MCF 10A (cell line): ENCODE data around the gene ADNP. TPM values are rescaled to one million over a fixed set of nuclear protein-coding genes. Genes with fewer than 3 reads are reported as not detected.
"Not testable (repeated sequence)": the region's sequence is repeated elsewhere in the genome, so short reads cannot be mapped to it uniquely, and the experiment has no call there.

Source experiments
- BruUV-seq: library from RNA; stranded (reverse); fragments of 400-500 nt; replicated peaks from 2 replicates; lab custom pipeline; 2021; lab: Mats Ljungman, UMichigan
- CTCF ChIA-PET: fragments of 300-600 bp; sonication (Branson Sonifier 250); formaldehyde crosslinking; extraction: SDS; loops from one replicate; lab custom pipeline; 2021; ENCODE audit warnings: antibody characterized with exemption, inconsistent platforms; lab: Yijun Ruan, JAX
- POLR2A ChIA-PET: fragments of 300-600, 350-650 bp; sonication (Branson Sonifier 250); formaldehyde crosslinking; extraction: SDS; loops from one replicate; lab custom pipeline; 2020; ENCODE audit warnings: antibody characterized with exemption, inconsistent platforms; lab: Yijun Ruan, JAX
- DNase-seq: peaks from one replicate; pipeline ENCODE4 v3.0.0-alpha.2; 2018; ENCODE audit not compliant: unreplicated experiment
- H3K27ac Mint-ChIP-seq: one replicate; pipeline ENCODE4 v1.8.0; 2022; ENCODE audit warnings: mild to moderate bottlenecking, low read depth, mixed read lengths; ENCODE audit not compliant: unreplicated experiment
- H3K27me3 Mint-ChIP-seq: one replicate; pipeline ENCODE4 v1.8.0; 2022; ENCODE audit warnings: mixed read lengths; ENCODE audit not compliant: insufficient read depth, unreplicated experiment
- H3K36me3 Mint-ChIP-seq: one replicate; pipeline ENCODE4 v1.8.0; 2022; ENCODE audit warnings: mild to moderate bottlenecking, moderate library complexity, mixed read lengths; ENCODE audit not compliant: insufficient read depth, unreplicated experiment
- H3K4me1 Mint-ChIP-seq: one replicate; pipeline ENCODE4 v1.8.0; 2022; ENCODE audit warnings: mixed read lengths; ENCODE audit not compliant: insufficient read depth, unreplicated experiment
- H3K4me3 Mint-ChIP-seq: one replicate; pipeline ENCODE4 v1.8.0; 2022; ENCODE audit warnings: mild to moderate bottlenecking, moderate library complexity, mixed read lengths; ENCODE audit not compliant: unreplicated experiment
- H3K9me3 Mint-ChIP-seq: one replicate; pipeline ENCODE4 v1.8.0; 2022; ENCODE audit warnings: mixed read lengths; ENCODE audit not compliant: unreplicated experiment
- intact Hi-C: fragments of 100-400 bp; cut with micrococcal nuclease; formaldehyde crosslinking; loops from 2 replicates; pipeline ENCODE4 v1.14.1; 2022
- total RNA-seq: library from RNA; stranded (reverse); gene quantifications from 2 replicates; pipeline ENCODE4 v1.2.3, GENCODE V29; 2022
- TF ChIP-seq, protein P1 (sequence below): fragments of 200-600 bp; IDR thresholded peaks from one replicate; pipeline ENCODE4 v1.8.0; 2022; ENCODE audit warnings: antibody characterized with exemption, mild to moderate bottlenecking; ENCODE audit not compliant: unreplicated experiment

The ADNP gene
- total RNA-seq, 1 experiment from 2014 or later = 77.5 TPM

DNA sequence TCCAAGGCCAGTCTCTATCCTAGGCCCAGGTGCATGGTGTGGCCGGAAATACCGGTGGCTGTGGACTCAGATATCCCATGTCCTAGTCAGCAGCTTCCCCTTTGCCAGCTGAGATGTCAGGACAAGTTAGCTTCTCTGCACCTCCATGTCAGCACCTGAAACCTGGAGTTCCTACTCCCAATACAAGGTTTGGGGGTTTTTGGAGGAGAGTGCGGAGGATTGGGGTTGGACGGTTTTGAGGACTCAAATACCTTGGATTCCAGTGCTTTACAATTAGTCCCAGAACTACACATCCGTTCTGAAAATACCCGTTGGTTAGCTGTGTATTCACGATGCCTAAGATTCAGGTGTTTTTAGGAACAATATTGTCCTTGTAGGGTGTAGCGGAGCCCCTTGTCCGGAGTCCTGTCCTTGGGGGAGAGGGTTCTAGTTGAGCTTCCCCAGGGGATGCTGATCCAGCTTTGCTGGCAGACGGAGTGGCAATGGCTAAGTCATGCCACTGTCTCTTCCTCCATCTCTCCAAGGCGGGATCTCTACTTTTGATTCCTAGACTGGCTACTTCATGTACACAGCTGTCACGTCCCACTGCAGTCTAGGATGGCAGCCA is 45.0 kb downstream of the ADNP start:
- no peak overlapping the region for H3K27ac Mint-ChIP-seq
- TF ChIP-seq, protein P1, sequence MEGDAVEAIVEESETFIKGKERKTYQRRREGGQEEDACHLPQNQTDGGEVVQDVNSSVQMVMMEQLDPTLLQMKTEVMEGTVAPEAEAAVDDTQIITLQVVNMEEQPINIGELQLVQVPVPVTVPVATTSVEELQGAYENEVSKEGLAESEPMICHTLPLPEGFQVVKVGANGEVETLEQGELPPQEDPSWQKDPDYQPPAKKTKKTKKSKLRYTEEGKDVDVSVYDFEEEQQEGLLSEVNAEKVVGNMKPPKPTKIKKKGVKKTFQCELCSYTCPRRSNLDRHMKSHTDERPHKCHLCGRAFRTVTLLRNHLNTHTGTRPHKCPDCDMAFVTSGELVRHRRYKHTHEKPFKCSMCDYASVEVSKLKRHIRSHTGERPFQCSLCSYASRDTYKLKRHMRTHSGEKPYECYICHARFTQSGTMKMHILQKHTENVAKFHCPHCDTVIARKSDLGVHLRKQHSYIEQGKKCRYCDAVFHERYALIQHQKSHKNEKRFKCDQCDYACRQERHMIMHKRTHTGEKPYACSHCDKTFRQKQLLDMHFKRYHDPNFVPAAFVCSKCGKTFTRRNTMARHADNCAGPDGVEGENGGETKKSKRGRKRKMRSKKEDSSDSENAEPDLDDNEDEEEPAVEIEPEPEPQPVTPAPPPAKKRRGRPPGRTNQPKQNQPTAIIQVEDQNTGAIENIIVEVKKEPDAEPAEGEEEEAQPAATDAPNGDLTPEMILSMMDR = no peak
- H3K36me3 Mint-ChIP-seq = peaks cover 49% of the 10 kb centered on the region
- H3K9me3 Mint-ChIP-seq = no peaks in the 10 kb centered on the region
- DNase-seq = no peak
- intact Hi-C loops = loop anchor here (5.0 kb wide), 1 partner anchor 69 kb away; no protein-coding TSS in a partner anchor
- H3K27me3 Mint-ChIP-seq = no peaks in the 10 kb centered on the region
- CTCF ChIA-PET = interaction anchor here (0.6 to 2.4 kb wide), 7 partner anchors 9 to 100 kb away, joined by 3 to 13 read pairs (median 4); partner anchors contain the start of gene BCAS4
- no peaks in the 10 kb centered on the region for H3K4me1 Mint-ChIP-seq
- H3K4me3 Mint-ChIP-seq = no peak overlapping the region
- BruUV-seq = no TSS peak
- POLR2A ChIA-PET = interaction anchor here (0.9 to 1.4 kb wide), 4 partner anchors 14 to 39 kb away, joined by 3 to 7 read pairs (median 4); no protein-coding TSS in a partner anchor

DNA sequence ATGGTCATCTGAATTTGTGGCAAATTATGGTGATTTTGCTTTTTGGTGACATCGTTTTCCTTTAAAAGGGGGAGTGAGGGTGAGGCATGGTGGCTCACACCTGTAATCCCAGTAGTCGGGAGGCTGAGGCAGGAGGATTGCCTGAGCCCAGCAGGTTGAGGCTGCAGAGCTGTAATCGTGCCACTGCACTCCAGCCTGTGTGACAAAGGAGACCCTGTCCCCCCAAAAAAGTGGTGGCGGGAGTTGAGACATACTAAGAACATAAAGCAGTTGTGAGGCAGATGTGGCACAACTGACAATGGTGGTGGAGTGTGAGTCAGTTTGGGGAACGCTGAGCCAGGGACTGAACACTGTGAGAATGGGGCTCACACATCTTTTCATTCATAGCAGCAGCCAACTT is 45.5 kb downstream of the ADNP start:
- Mint-ChIP-seq H3K36me3 (peaks cover 44% of the 10 kb centered on the region), H3K27ac (no peak overlapping the region), H3K4me3 (no peak overlapping the region), H3K4me1 (no peaks in the 10 kb centered on the region), H3K9me3 (no peaks in the 10 kb centered on the region), H3K27me3 (no peaks in the 10 kb centered on the region)
- BruUV-seq = no TSS peak
- DNase-seq = no peak
- intact Hi-C loops = loop anchor here (5.0 kb wide), 1 partner anchor 68 kb away; no protein-coding TSS in a partner anchor
- ChIA-PET POLR2A (interaction anchor here (0.9 to 1.7 kb wide), 5 partner anchors 15 to 38 kb away, joined by 3 to 7 read pairs (median 5); no protein-coding TSS in a partner anchor), CTCF (interaction anchor here (0.6 to 2.4 kb wide), 8 partner anchors 8 to 101 kb away, joined by 3 to 13 read pairs (median 4); partner anchors contain the start of gene BCAS4)
- TF ChIP-seq, protein P1 = no peak

DNA sequence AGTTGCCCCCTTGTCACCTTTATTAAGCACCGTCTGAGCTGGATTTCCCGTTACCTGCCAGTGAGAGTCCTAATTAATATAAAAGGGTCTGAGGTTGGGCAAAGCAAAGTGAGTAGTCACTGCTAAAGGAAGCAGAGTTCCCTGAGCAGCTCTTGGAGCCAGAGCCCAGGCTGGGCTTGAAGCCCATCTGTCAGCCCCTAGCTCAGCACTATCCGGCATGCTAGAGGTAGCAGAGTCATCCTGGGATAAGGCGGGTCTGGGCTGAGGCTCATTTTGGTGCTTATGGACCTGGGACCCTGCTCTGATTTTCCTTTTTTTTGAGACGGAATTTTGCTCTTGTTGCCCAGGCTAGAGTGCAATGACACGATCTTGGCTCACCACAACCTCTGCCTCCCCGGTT is 46.2 kb downstream of the ADNP start:
- no peak for DNase-seq
- TF ChIP-seq, protein P1 = no peak
- H3K36me3 Mint-ChIP-seq = peaks cover 37% of the 10 kb centered on the region
- no TSS peak for BruUV-seq
- POLR2A ChIA-PET = interaction anchor here (0.6 to 1.7 kb wide), 8 partner anchors 9 to 680 kb away, joined by 3 to 8 read pairs (median 4); no protein-coding TSS in a partner anchor
- intact Hi-C loops = loop anchor here (5.0 kb wide), 1 partner anchor 68 kb away; no protein-coding TSS in a partner anchor
- H3K27me3 Mint-ChIP-seq = no peaks in the 10 kb centered on the region
- no peaks in the 10 kb centered on the region for H3K4me1 Mint-ChIP-seq
- CTCF ChIA-PET = interaction anchor here (0.5 to 2.4 kb wide), 7 partner anchors 9 to 44 kb away, joined by 3 to 13 read pairs (median 4); no protein-coding TSS in a partner anchor
- no peak overlapping the region for H3K27ac Mint-ChIP-seq
- H3K4me3 Mint-ChIP-seq = no peak overlapping the region
- no peaks in the 10 kb centered on the region for H3K9me3 Mint-ChIP-seq

DNA sequence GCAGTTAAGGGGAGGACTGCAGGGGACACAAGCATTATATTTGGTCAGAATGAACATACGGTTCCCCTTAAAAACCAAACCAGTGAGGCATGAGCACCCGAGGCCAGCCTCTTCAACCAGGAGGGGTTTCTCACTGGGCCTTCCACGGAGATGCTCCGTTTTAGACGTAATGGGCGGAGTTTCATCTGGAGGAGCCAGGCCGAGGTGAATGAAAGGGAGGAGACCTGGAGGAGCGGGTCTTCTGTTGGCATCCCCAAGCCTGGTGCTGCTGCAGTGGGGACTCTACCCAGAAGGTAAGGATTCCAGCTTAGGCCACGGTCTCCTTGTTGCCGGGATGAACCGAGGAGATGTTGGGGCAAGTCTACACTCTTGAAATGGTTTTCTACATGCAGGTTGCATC is 47.4 kb downstream of the ADNP start:
- no TSS peak for BruUV-seq
- H3K4me3 Mint-ChIP-seq = no peak overlapping the region
- H3K4me1 Mint-ChIP-seq = no peaks in the 10 kb centered on the region
- TF ChIP-seq, protein P1 = no peak
- intact Hi-C loops = no loop called here
- no peaks in the 10 kb centered on the region for H3K27me3 Mint-ChIP-seq
- no peak for DNase-seq
- ChIA-PET CTCF (interaction anchor here (0.6 to 2.4 kb wide), 7 partner anchors 21 to 48 kb away, joined by 3 to 13 read pairs (median 3); no protein-coding TSS in a partner anchor), POLR2A (interaction anchor here (0.7 to 2.0 kb wide), 7 partner anchors 11 to 529 kb away, joined by 3 to 8 read pairs (median 3); partner anchors contain the start of genes ADNP, DPM1 and MOCS3)
- H3K36me3 Mint-ChIP-seq = peaks cover 24% of the 10 kb centered on the region
- no peaks in the 10 kb centered on the region for H3K9me3 Mint-ChIP-seq
- no peak overlapping the region for H3K27ac Mint-ChIP-seq

DNA sequence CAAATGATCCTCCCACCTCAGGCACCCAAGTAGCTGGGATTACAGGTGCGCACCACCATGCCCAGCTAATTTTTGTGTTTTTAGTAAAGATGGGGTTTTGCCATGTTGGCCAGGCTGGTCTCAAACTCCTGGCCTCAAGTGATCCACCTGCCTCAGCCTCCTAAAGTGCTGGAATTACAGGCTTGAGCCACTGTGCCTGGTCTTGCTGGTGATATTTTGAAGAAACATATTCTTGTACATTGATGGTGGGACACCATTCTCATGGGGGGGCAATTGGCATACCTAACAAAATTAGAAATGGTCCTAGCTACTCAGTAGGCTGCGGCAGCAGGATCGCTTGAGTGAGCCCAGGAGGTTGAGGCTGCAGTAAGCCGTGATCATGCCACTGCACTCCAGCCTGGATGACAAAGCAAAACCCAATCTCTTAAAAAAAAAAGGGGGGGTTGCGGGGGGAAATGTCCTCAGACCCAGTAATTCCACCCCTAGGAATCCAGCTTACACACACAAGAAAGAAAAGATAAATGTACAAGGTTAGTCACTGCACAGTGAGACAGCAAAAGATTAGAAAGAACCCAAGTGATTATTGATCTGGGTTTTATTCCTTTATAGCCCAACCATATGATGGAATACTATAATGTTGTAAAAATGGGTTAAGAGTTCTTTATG is 49.3 kb downstream of the ADNP start:
- BruUV-seq, H3K4me1 Mint-ChIP-seq, H3K9me3 Mint-ChIP-seq, H3K4me3 Mint-ChIP-seq, DNase-seq, H3K27ac Mint-ChIP-seq, intact Hi-C loops, H3K27me3 Mint-ChIP-seq: not testable (repeated sequence)
- ChIA-PET CTCF (interaction anchor here (0.5 to 0.8 kb wide), 6 partner anchors 12 to 425 kb away, joined by 3 to 6 read pairs (median 3); no protein-coding TSS in a partner anchor), POLR2A (interaction anchor here (1.3 to 3.3 kb wide), 3 partner anchors 9 to 49 kb away, joined by 3 to 16 read pairs (median 4); partner anchors contain the start of gene ADNP)
- peaks cover 12% of the 10 kb centered on the region for H3K36me3 Mint-ChIP-seq
